Glutamatergic neuron (in vitro differentiated cells): ENCODE results near the gene USP30. TPM values are rescaled to one million over a fixed set of nuclear protein-coding genes. Genes with fewer than 3 reads are reported as not detected.
"Not testable (repeated sequence)": the region's sequence is repeated elsewhere in the genome, so short reads cannot be mapped to it uniquely, and the experiment has no call there.

ENCODE experiments used
- DNase-seq: peaks from one replicate; pipeline ENCODE4 v3.0.0; 2022
- H3K27ac Mint-ChIP-seq: one replicate; pipeline ENCODE4 v1.8.0; 2020; ENCODE audit warnings: mild to moderate bottlenecking, mixed read lengths, inconsistent platforms; ENCODE audit not compliant: unreplicated experiment
- H3K27me3 Mint-ChIP-seq: one replicate; pipeline ENCODE4 v1.8.0; 2020; ENCODE audit warnings: mild to moderate bottlenecking, moderate library complexity, mixed read lengths, inconsistent platforms; ENCODE audit not compliant: unreplicated experiment
- H3K36me3 Mint-ChIP-seq: one replicate; pipeline ENCODE4 v1.8.0; 2020; ENCODE audit warnings: mild to moderate bottlenecking, mixed read lengths, inconsistent platforms; ENCODE audit not compliant: unreplicated experiment
- H3K4me1 Mint-ChIP-seq: one replicate; pipeline ENCODE4 v1.8.0; 2020; ENCODE audit warnings: mild to moderate bottlenecking, low read depth, mixed read lengths, inconsistent platforms; ENCODE audit not compliant: unreplicated experiment
- H3K4me3 Mint-ChIP-seq: one replicate; pipeline ENCODE4 v1.8.0; 2020; ENCODE audit warnings: mild to moderate bottlenecking, mixed read lengths, inconsistent platforms; ENCODE audit not compliant: unreplicated experiment
- H3K9me3 Mint-ChIP-seq: one replicate; pipeline ENCODE4 v1.8.0; 2020; ENCODE audit warnings: mild to moderate bottlenecking, moderate library complexity, mixed read lengths, inconsistent platforms; ENCODE audit not compliant: unreplicated experiment
- CTCF ChIP-seq: fragments of 200-600 bp; sonication (generic); IDR thresholded peaks from one replicate; pipeline ENCODE4 v1.5.0; 2021; ENCODE audit not compliant: partially characterized antibody, unreplicated experiment
- total RNA-seq: library from RNA; stranded (reverse); fragmentation: NEBNext Ultra II Directional; extraction: Animal tissue kit (Norgen Biotek cat#: 25700); gene quantifications from one replicate; pipeline ENCODE4 v1.2.1, GENCODE V29; 2021; ENCODE audit not compliant: unreplicated experiment

Gene USP30
- total RNA-seq, 1 donor from 2014 or later: 14.4 TPM

DNA sequence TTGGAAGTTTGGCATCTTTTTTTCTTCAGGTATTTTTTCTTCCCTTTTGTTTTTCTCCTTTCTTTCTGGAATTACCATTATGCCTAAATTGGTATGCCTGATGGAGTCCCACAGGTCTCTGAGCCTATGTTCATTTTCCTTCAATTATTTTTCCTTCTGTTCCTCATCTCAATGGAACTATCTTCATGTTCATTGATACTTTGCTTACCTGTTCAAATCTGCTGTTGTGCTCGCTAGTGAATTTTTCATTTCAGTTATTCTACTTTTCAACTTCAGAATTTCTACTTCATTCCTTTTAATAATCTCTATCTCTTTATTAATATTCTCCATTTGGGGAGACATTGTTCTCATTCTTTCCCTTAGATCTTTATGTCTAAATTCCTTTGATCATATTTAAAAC lies 15.4 kb upstream of the USP30 start:
- Mint-ChIP-seq H3K36me3 (peaks cover 5% of the 10 kb centered on the region), H3K27me3 (peaks cover 2% of the 10 kb centered on the region), H3K27ac (no peak overlapping the region), H3K9me3 (peaks cover 4% of the 10 kb centered on the region), H3K4me1 (no peaks in the 10 kb centered on the region), H3K4me3 (no peak overlapping the region)
- TF ChIP-seq CTCF: no peak
- DNase-seq: no peak

GRCh38 chr12:109044241-109044640 lies 8.1 kb upstream of the USP30 start:
- Mint-ChIP-seq H3K27me3 (peaks cover 1% of the 10 kb centered on the region), H3K36me3 (no peaks in the 10 kb centered on the region), H3K9me3 (peaks cover 1% of the 10 kb centered on the region), H3K4me1 (no peaks in the 10 kb centered on the region), H3K27ac (no peak overlapping the region), H3K4me3 (no peak overlapping the region)
- TF ChIP-seq CTCF: no peak
- DNase-seq: no peak

GRCh38 chr12:109047081-109047805 lies 5.1 kb upstream of the USP30 start:
- Mint-ChIP-seq H3K9me3 (peaks cover 1% of the 10 kb centered on the region), H3K27me3 (peaks cover 1% of the 10 kb centered on the region), H3K4me1 (no peaks in the 10 kb centered on the region), H3K4me3 (no peak overlapping the region), H3K36me3 (no peaks in the 10 kb centered on the region), H3K27ac (no peak overlapping the region)
- DNase-seq: no peak
- no peak for TF ChIP-seq CTCF

- not testable (repeated sequence) for H3K27ac Mint-ChIP-seq, H3K36me3 Mint-ChIP-seq, H3K27me3 Mint-ChIP-seq, H3K9me3 Mint-ChIP-seq, H3K4me1 Mint-ChIP-seq, DNase-seq, H3K4me3 Mint-ChIP-seq
These were observed 3.7 kb upstream of the USP30 start for GRCh38 chr12:109048706-109049105.

GRCh38 chr12:109049794-109050193 lies 2.6 kb upstream of the USP30 start:
- not testable (repeated sequence) for H3K4me1 Mint-ChIP-seq, H3K27me3 Mint-ChIP-seq, H3K9me3 Mint-ChIP-seq, H3K27ac Mint-ChIP-seq, H3K4me3 Mint-ChIP-seq, H3K36me3 Mint-ChIP-seq, DNase-seq

DNA sequence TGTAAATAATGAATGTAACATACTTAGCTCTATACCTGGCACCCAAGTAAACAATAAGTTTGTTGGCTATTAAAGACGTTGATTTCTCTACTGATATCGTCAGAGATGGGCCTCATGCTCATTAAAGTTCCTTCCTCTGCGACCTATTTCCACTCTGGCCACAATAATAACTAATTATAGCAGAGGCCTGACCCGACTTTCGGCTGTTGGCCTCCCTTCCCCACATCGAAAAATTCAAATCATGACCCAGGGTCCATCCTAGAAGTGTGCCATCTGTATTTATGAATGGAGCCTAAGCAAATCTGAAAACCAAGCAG lies 321 bp upstream of the USP30 start:
- Mint-ChIP-seq H3K27me3 (no peaks in the 10 kb centered on the region), H3K4me1 (no peaks in the 10 kb centered on the region), H3K36me3 (no peaks in the 10 kb centered on the region), H3K9me3 (peaks cover 5% of the 10 kb centered on the region), H3K4me3 (peak overlapping the region; percentile 67), H3K27ac (no peak overlapping the region)
- no peak for DNase-seq
- TF ChIP-seq CTCF: no peak
